ENCODE data around the gene ZNF175. TPM values are rescaled to one million over a fixed set of nuclear protein-coding genes. Genes with fewer than 3 reads are reported as not detected.
A peak's percentile ranks its signal among the peaks of the same experiment; 100 is the strongest.

The ZNF175 gene
- total and polyA plus RNA-seq, 9 of the 15 experiments (the other 6 are each of a cell fraction or from before 2014, with no cell fraction given): 3.7 to 37.9 (median 14.0) TPM

DNA sequence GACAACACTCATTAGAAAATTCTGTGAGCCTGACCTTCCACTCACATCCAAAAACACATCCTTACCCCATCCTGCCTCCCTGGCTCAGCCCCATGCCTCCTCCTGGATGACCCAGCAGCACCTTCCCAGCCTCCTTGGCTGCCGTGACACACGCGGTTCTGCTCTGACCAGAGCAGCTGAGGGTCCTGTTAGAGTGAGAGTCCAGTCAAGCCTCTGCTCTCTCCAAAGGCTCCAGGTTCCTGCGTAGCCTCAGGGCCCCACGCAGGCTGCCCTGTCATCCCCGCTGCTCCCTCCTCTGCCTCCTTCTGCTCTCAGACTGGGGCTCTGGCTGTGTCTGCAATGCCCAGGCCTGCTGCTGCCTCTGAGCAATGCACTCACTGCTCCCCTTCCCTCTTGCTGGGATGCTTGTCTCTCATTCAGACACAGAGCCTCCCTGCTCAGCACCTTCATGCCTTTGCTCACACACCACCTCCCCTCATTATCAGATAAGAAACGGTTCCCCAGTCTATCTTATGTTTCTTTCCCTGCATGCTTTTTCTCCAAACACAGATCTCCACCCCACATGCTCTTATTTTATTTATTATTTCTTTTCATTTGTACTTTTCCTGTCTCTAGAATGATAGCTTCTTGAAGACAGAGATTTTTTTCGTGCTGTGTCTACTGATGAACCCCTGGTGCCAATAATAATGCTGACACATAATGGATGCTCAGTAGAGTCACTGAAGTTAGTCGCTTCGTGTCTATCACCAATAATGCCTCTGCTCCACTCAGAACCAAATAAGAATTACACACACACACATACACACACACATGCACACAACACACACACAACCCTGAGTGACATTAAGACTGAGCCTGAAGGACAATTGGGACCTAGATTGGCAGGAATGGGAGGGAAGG, 29.4 kb upstream of the ZNF175 start (continued):
- TF ChIP-seq, protein P1, sequence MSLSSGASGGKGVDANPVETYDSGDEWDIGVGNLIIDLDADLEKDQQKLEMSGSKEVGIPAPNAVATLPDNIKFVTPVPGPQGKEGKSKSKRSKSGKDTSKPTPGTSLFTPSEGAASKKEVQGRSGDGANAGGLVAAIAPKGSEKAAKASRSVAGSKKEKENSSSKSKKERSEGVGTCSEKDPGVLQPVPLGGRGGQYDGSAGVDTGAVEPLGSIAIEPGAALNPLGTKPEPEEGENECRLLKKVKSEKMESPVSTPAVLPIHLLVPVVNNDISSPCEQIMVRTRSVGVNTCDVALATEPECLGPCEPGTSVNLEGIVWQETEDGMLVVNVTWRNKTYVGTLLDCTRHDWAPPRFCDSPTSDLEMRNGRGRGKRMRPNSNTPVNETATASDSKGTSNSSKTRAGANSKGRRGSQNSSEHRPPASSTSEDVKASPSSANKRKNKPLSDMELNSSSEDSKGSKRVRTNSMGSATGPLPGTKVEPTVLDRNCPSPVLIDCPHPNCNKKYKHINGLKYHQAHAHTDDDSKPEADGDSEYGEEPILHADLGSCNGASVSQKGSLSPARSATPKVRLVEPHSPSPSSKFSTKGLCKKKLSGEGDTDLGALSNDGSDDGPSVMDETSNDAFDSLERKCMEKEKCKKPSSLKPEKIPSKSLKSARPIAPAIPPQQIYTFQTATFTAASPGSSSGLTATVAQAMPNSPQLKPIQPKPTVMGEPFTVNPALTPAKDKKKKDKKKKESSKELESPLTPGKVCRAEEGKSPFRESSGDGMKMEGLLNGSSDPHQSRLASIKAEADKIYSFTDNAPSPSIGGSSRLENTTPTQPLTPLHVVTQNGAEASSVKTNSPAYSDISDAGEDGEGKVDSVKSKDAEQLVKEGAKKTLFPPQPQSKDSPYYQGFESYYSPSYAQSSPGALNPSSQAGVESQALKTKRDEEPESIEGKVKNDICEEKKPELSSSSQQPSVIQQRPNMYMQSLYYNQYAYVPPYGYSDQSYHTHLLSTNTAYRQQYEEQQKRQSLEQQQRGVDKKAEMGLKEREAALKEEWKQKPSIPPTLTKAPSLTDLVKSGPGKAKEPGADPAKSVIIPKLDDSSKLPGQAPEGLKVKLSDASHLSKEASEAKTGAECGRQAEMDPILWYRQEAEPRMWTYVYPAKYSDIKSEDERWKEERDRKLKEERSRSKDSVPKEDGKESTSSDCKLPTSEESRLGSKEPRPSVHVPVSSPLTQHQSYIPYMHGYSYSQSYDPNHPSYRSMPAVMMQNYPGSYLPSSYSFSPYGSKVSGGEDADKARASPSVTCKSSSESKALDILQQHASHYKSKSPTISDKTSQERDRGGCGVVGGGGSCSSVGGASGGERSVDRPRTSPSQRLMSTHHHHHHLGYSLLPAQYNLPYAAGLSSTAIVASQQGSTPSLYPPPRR (CRISPR knock-in tag; IDR thresholded peaks at IDR 0.05; ENCODE audit: borderline replicate concordance): no peak
- TF ChIP-seq SIX5 (IDR thresholded peaks at IDR 0.05; ENCODE audit: borderline replicate concordance in 1 of 2, insufficient read depth in 1 of 2, low read depth in 1 of 2, low read length in 2 of 2) (no peak), HBP1 (CRISPR knock-in tag; IDR thresholded peaks at IDR 0.05) (no peak), FUS (optimal IDR thresholded peaks at IDR 0.05; ENCODE audit: low read depth, low read length) (no peak), C11orf30 (IDR thresholded peaks at IDR 0.05; ENCODE audit: low read depth) (peak; percentile 73), SFPQ (IDR thresholded peaks at IDR 0.05; ENCODE audit: low read depth, low read length) (no peak), BCOR (IDR thresholded peaks at IDR 0.05) (no peak), HDAC6 (IDR thresholded peaks at IDR 0.05; ENCODE audit: low read depth, low read length) (no peak), TSC22D4 (tag; IDR thresholded peaks at IDR 0.05) (no peak)
- TF ChIP-seq, protein P2, sequence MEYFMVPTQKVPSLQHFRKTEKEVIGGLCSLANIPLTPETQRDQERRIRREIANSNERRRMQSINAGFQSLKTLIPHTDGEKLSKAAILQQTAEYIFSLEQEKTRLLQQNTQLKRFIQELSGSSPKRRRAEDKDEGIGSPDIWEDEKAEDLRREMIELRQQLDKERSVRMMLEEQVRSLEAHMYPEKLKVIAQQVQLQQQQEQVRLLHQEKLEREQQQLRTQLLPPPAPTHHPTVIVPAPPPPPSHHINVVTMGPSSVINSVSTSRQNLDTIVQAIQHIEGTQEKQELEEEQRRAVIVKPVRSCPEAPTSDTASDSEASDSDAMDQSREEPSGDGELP (CRISPR knock-in tag; IDR thresholded peaks at IDR 0.05; ENCODE audit: borderline replicate concordance): peak; percentile 57; the same call in 1 of the 2 replicates

All from K562 (cell line).